ENCODE measurements around the gene NECTIN3. TPM values are rescaled to one million over a fixed set of nuclear protein-coding genes. Genes with fewer than 3 reads are reported as not detected.

Gene NECTIN3
- total RNA-seq, 2 experiments from 2014 or later, result 0.22 TPM; not detected in 1

DNA sequence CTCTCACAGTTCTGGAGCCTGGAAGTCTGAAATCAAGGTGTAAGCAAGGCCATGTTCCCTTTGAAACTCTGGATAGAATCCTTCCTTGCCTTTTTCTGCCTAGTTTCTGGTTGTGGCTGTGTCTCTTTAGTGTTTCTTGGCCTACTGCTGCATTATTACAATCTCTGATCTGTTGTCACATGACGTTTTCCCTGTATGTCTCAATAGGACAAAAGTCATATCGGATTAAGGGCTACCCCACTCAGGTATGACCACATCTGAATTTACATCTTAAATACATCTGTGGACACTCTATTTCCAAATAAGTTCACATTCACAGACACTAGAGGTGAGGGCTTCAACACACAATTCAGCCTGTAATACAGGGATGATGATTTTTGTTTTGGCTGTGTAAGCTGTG, 13.3 kb downstream of the NECTIN3 start:
- Histone ChIP-seq H3K36me3 (ENCODE audit: insufficient read depth, low read length) (no peaks in the 10 kb centered on the region), H3K9me3 (ENCODE audit: low read length) (no peaks in the 10 kb centered on the region), H3K9me2 (ENCODE audit: insufficient read depth, low read length) (no peaks in the 10 kb centered on the region), H2AFZ (ENCODE audit: low read length) (no peak overlapping the region), H3K4me2 (ENCODE audit: low read length) (no peak overlapping the region), H3K4me1 (ENCODE audit: insufficient read depth, low read length, poor library complexity, severe bottlenecking) (no peaks in the 10 kb centered on the region), H3K79me2 (ENCODE audit: insufficient read depth, low read depth, low read length) (no peaks in the 10 kb centered on the region), H3K4me3 (ENCODE audit: low read depth, low read length, poor library complexity, severe bottlenecking) (no peak overlapping the region), H4K20me1 (ENCODE audit: insufficient read depth, low read length) (no peaks in the 10 kb centered on the region), H3K27ac (ENCODE audit: low read depth, low read length, poor library complexity, severe bottlenecking) (no peak overlapping the region)
- TF ChIP-seq EZH2phosphoT487 (IDR thresholded peaks at IDR 0.05; ENCODE audit: borderline replicate concordance, low read depth, low read length), result no peak
- TF ChIP-seq, protein P1, sequence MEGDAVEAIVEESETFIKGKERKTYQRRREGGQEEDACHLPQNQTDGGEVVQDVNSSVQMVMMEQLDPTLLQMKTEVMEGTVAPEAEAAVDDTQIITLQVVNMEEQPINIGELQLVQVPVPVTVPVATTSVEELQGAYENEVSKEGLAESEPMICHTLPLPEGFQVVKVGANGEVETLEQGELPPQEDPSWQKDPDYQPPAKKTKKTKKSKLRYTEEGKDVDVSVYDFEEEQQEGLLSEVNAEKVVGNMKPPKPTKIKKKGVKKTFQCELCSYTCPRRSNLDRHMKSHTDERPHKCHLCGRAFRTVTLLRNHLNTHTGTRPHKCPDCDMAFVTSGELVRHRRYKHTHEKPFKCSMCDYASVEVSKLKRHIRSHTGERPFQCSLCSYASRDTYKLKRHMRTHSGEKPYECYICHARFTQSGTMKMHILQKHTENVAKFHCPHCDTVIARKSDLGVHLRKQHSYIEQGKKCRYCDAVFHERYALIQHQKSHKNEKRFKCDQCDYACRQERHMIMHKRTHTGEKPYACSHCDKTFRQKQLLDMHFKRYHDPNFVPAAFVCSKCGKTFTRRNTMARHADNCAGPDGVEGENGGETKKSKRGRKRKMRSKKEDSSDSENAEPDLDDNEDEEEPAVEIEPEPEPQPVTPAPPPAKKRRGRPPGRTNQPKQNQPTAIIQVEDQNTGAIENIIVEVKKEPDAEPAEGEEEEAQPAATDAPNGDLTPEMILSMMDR (conservative IDR thresholded peaks at IDR 0.05; ENCODE audit: low read length), result no peak
- no TSS peak for BruUV-seq (replicated peaks)
- intact Hi-C loops (cut with micrococcal nuclease; ENCODE audit: unreplicated experiment), result no loop called here
- no peak for DNase-seq (ENCODE audit: low spot score)
- CTCF ChIA-PET (ENCODE audit: unreplicated experiment), result no interaction called here
- POLR2A ChIA-PET, result no interaction called here

DNA sequence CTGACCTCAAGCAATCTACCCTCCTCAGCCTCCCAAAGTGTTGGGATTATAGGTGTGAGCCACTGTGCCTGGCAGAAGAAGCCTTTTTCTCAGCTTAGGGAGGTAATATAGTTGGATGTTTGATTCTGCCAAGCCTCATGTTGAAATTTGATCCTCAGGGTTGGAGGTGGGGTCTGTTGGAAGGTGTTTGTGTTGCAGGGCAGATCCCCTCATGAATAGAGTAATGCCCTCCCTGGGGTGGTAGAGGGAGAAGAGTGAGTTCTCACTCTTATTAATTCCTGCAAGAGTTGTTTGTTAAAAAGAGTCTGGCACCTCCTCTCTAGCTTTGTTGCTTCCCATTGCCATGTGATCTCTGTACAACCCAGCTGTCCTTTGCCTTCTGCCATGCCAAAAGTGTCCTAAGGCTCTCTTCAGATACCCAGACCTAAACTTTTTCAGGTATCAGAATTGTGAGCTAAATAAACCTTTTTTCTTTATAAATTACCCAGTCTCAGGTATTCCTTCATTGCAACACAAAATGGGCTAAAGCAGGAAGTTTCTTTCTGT, 16.4 kb downstream of the NECTIN3 start:
- H3K4me3 ChIP-seq (ENCODE audit: low read depth, low read length, poor library complexity, severe bottlenecking), result no peak overlapping the region
- ChIA-PET CTCF (ENCODE audit: unreplicated experiment) (no interaction called here), POLR2A (interaction anchor here (1.1 kb wide), 1 partner anchor 45 kb away, joined by 3 read pairs; no protein-coding TSS in a partner anchor)
- DNase-seq (ENCODE audit: low spot score), result no peak
- H3K27ac ChIP-seq (ENCODE audit: low read depth, low read length, poor library complexity, severe bottlenecking), result no peak overlapping the region
- no peaks in the 10 kb centered on the region for H3K4me1 ChIP-seq (ENCODE audit: insufficient read depth, low read length, poor library complexity, severe bottlenecking)
- no peak overlapping the region for H3K4me2 ChIP-seq (ENCODE audit: low read length)
- no peaks in the 10 kb centered on the region for H4K20me1 ChIP-seq (ENCODE audit: insufficient read depth, low read length)
- intact Hi-C loops (cut with micrococcal nuclease; ENCODE audit: unreplicated experiment), result no loop called here
- BruUV-seq (replicated peaks), result no TSS peak
- no peak for TF ChIP-seq EZH2phosphoT487 (IDR thresholded peaks at IDR 0.05; ENCODE audit: borderline replicate concordance, low read depth, low read length)
- TF ChIP-seq, protein P1 (conservative IDR thresholded peaks at IDR 0.05; ENCODE audit: low read length), result no peak
- H3K9me2 ChIP-seq (ENCODE audit: insufficient read depth, low read length), result no peaks in the 10 kb centered on the region
- no peak overlapping the region for H2AFZ ChIP-seq (ENCODE audit: low read length)
- H3K79me2 ChIP-seq (ENCODE audit: insufficient read depth, low read depth, low read length), result no peaks in the 10 kb centered on the region
- no peaks in the 10 kb centered on the region for H3K36me3 ChIP-seq (ENCODE audit: insufficient read depth, low read length)
- H3K9me3 ChIP-seq (ENCODE audit: low read length), result no peaks in the 10 kb centered on the region

DNA sequence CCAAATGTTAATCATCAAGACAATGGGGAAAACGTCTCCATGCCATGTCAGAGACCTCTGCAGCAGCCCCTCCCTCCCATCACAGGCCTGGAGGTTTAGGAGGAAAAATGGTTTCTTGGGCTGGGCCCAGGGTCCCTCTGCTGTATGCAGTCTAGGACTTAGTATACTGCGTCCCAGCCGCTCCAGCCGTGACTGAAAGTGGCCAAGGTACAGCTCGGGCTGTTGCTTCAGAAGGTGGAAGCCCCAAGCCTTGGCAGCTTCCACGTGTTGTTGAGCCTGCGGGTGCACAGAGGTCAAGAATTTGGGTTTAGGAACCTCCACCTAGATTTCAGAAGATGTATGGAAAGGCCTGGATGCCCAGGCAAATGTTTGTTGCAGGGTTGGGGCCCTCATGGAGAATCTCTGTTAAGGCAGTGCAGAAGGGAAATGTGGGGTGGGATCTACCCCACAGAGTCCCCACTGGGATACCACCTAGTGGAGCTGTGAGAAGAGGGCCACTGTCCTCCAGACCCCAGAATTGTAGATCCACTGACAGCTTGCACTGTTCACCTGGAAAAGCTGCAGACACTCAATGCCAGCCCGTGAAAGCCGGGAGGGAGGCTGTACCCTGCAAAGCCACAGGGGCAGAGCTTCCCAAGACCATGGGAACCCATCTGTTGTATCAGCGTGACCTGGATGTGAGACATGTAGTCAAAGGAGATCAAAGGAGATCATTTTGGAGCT, 25.0 kb downstream of the NECTIN3 start:
- CTCF ChIA-PET (ENCODE audit: unreplicated experiment), result no interaction called here
- no peaks in the 10 kb centered on the region for H3K79me2 ChIP-seq (ENCODE audit: insufficient read depth, low read depth, low read length)
- intact Hi-C loops (cut with micrococcal nuclease; ENCODE audit: unreplicated experiment), result no loop called here

More for the DNA sequence above, 25.0 kb downstream of the NECTIN3 start:
- no peak for DNase-seq (ENCODE audit: low spot score)
- POLR2A ChIA-PET, result no interaction called here
- Histone ChIP-seq H3K4me1 (ENCODE audit: insufficient read depth, low read length, poor library complexity, severe bottlenecking) (no peaks in the 10 kb centered on the region), H3K4me2 (ENCODE audit: low read length) (no peak overlapping the region), H4K20me1 (ENCODE audit: insufficient read depth, low read length) (no peaks in the 10 kb centered on the region), H3K9me2 (ENCODE audit: insufficient read depth, low read length) (no peaks in the 10 kb centered on the region), H2AFZ (ENCODE audit: low read length) (no peak overlapping the region), H3K36me3 (ENCODE audit: insufficient read depth, low read length) (no peaks in the 10 kb centered on the region), H3K9me3 (ENCODE audit: low read length) (no peaks in the 10 kb centered on the region), H3K4me3 (ENCODE audit: low read depth, low read length, poor library complexity, severe bottlenecking) (no peak overlapping the region), H3K27ac (ENCODE audit: low read depth, low read length, poor library complexity, severe bottlenecking) (no peak overlapping the region)
- TF ChIP-seq, protein P1 (conservative IDR thresholded peaks at IDR 0.05; ENCODE audit: low read length), result no peak
- no peak for TF ChIP-seq EZH2phosphoT487 (IDR thresholded peaks at IDR 0.05; ENCODE audit: borderline replicate concordance, low read depth, low read length)
- no TSS peak for BruUV-seq (replicated peaks)
